DOHH2 (cell line): ENCODE results near the gene TEX51.

Source experiments
- H3F3A ChIP-seq: fragments of 200-600 bp; sonication (generic), shearing (Covaris generic); 2 replicates; pipeline ENCODE4 v1.6.0; 2016; ENCODE audit warnings: antibody characterized with exemption, mild to moderate bottlenecking; ENCODE audit not compliant: control insufficient read depth, insufficient read depth
- H3K27ac ChIP-seq: fragments of 200-600 bp; sonication (generic); 2 replicates; pipeline ENCODE4 v1.5.1; 2014; ENCODE audit warnings: low read depth, mild to moderate bottlenecking, low read length, moderate library complexity
- H3K27me3 ChIP-seq: fragments of 200-600 bp; sonication (generic); 2 replicates; pipeline ENCODE4 v1.6.1; 2014; ENCODE audit warnings: mild to moderate bottlenecking, low read length, mixed read lengths; ENCODE audit not compliant: control insufficient read depth
- H3K36me3 ChIP-seq: fragments of 200-600 bp; sonication (generic); 2 replicates; pipeline ENCODE4 v1.6.1; 2014; ENCODE audit warnings: mild to moderate bottlenecking, low read length, moderate library complexity, mixed read lengths; ENCODE audit not compliant: control insufficient read depth
- H3K4me1 ChIP-seq: fragments of 200-600 bp; sonication (generic); 2 replicates; pipeline ENCODE4 v1.6.1; 2014; ENCODE audit warnings: mild to moderate bottlenecking, low read length, mixed read lengths; ENCODE audit not compliant: control insufficient read depth
- H3K4me2 ChIP-seq: fragments of 200-600 bp; sonication (generic); 2 replicates; pipeline ENCODE4 v1.6.0; 2014; ENCODE audit warnings: mild to moderate bottlenecking, low read length, moderate library complexity
- H3K4me3 ChIP-seq: fragments of 200-600 bp; sonication (generic); 2 replicates; pipeline ENCODE4 v1.5.1; 2014; ENCODE audit warnings: mild to moderate bottlenecking, low read length, mixed read lengths
- H3K79me2 ChIP-seq: fragments of 200-600 bp; sonication (generic); 2 replicates; pipeline ENCODE4 v1.6.1; 2014; ENCODE audit warnings: mild to moderate bottlenecking, low read length, mixed read lengths; ENCODE audit not compliant: control insufficient read depth
- H3K9me2 ChIP-seq: fragments of 200-600 bp; sonication (generic); replicated peaks from 2 replicates; pipeline ENCODE4 v1.6.1; 2014; ENCODE audit warnings: mild to moderate bottlenecking, low read length, mixed read lengths; ENCODE audit not compliant: control insufficient read depth
- H3K9me3 ChIP-seq: fragments of 200-600 bp; sonication (generic); 2 replicates; pipeline ENCODE4 v1.6.1; 2014; ENCODE audit warnings: antibody characterized with exemption, low read length, mixed read lengths; ENCODE audit not compliant: control insufficient read depth, insufficient read depth
- H4K20me1 ChIP-seq: fragments of 200-600 bp; sonication (generic); 2 replicates; pipeline ENCODE4 v1.6.0; 2014; ENCODE audit warnings: low read depth, mild to moderate bottlenecking, antibody characterized with exemption, low read length, moderate library complexity; ENCODE audit not compliant: control insufficient read depth, insufficient read depth
- EZH2phosphoT487 ChIP-seq: fragments of 200-600 bp; sonication (generic); IDR thresholded peaks from 2 replicates; pipeline ENCODE4 v1.6.1; 2017; ENCODE audit warnings: borderline replicate concordance, mild to moderate bottlenecking, antibody characterized with exemption, low read length, moderate library complexity, mixed read lengths
- TF ChIP-seq, protein P1 (sequence below): fragments of 200-600 bp; sonication (generic); IDR thresholded peaks from one replicate; pipeline ENCODE4 v1.5.1; 2014; ENCODE audit warnings: antibody characterized with exemption, mild to moderate bottlenecking, low read depth, low read length; ENCODE audit not compliant: poor library complexity, severe bottlenecking

TEX51 gene

DNA sequence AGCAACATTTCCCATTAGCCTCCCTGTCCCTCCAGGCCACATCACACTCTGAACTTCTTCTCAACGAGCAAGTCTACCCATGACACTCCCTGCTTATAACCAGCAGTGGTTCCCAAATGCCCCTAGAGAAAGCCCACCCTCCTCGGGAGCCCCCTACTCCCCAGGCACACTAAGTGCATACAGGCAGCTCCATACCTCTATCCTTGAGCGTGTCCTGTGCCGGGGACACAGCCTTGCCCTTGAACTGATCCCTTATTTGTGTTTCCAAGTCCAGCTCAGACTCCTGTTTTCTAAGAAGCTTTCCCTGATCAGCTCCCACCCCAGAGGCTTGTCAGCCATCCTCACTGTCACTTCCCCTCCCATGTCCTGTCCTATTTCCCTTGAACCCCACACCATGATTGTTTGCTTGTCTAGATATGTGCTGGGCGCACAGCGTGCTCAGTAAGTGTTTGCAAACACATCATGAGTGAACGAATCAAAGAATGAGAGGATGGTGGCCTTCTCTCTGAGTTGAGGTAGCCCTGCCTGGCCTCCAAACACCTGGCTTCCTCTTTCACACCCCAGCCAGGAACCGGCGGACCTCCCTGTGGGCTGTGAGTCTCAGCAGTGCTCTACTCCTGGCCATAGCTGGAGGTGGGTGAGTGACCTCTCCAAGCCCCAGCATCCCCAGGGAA, 2.1 kb downstream of the TEX51 start:
- Histone ChIP-seq H3K36me3 (no peaks in the 10 kb centered on the region), H3K79me2 (no peaks in the 10 kb centered on the region), H3K27me3 (no peaks in the 10 kb centered on the region), H4K20me1 (no peaks in the 10 kb centered on the region), H3K4me1 (peaks cover 44% of the 10 kb centered on the region), H3K4me3 (no peak overlapping the region), H3K9me2 (no peaks in the 10 kb centered on the region), H3K4me2 (no peak overlapping the region), H3F3A (peaks cover 3% of the 10 kb centered on the region; the same call in 1 of the 2 replicates), H3K9me3 (0 out of 2 replicates have a peak, but pooled peaks cover 3% of the 10 kb centered on the region), H3K27ac (no peak overlapping the region)
- no peak for TF ChIP-seq EZH2phosphoT487
- TF ChIP-seq, protein P1, sequence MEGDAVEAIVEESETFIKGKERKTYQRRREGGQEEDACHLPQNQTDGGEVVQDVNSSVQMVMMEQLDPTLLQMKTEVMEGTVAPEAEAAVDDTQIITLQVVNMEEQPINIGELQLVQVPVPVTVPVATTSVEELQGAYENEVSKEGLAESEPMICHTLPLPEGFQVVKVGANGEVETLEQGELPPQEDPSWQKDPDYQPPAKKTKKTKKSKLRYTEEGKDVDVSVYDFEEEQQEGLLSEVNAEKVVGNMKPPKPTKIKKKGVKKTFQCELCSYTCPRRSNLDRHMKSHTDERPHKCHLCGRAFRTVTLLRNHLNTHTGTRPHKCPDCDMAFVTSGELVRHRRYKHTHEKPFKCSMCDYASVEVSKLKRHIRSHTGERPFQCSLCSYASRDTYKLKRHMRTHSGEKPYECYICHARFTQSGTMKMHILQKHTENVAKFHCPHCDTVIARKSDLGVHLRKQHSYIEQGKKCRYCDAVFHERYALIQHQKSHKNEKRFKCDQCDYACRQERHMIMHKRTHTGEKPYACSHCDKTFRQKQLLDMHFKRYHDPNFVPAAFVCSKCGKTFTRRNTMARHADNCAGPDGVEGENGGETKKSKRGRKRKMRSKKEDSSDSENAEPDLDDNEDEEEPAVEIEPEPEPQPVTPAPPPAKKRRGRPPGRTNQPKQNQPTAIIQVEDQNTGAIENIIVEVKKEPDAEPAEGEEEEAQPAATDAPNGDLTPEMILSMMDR = no peak

DNA sequence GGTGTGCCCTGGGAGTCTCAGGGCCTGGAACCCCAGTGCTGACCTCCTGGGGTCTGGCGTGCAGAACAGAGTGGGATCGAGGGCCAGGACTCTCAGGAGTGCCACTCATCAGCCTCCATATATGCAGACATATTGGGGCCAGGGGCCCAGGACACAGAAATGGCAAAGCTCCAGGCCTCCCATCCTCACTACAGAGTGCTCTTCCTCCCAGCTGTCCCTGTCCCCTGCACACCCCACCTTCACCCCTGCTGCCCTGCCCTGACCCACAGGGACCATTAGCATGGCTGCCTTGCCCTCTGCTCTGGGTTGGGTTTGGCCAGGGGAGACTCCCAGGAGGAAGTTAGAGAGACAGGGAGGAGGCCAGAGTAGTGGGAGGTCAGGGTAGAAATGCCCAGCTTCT, 2.8 kb downstream of the TEX51 start:
- Histone ChIP-seq H3K27me3 (peaks cover 1% of the 10 kb centered on the region; the same call in 1 of the 2 replicates), H3K4me2 (no peak overlapping the region), H3F3A (peaks cover 3% of the 10 kb centered on the region; the same call in 1 of the 2 replicates), H3K79me2 (no peaks in the 10 kb centered on the region), H3K4me1 (peaks cover 51% of the 10 kb centered on the region), H3K9me2 (no peaks in the 10 kb centered on the region), H3K9me3 (0 out of 2 replicates have a peak, but pooled peaks cover 3% of the 10 kb centered on the region), H3K4me3 (no peak overlapping the region), H4K20me1 (no peaks in the 10 kb centered on the region), H3K27ac (no peak overlapping the region), H3K36me3 (no peaks in the 10 kb centered on the region)
- no peak for TF ChIP-seq EZH2phosphoT487
- TF ChIP-seq, protein P1 = no peak

DNA sequence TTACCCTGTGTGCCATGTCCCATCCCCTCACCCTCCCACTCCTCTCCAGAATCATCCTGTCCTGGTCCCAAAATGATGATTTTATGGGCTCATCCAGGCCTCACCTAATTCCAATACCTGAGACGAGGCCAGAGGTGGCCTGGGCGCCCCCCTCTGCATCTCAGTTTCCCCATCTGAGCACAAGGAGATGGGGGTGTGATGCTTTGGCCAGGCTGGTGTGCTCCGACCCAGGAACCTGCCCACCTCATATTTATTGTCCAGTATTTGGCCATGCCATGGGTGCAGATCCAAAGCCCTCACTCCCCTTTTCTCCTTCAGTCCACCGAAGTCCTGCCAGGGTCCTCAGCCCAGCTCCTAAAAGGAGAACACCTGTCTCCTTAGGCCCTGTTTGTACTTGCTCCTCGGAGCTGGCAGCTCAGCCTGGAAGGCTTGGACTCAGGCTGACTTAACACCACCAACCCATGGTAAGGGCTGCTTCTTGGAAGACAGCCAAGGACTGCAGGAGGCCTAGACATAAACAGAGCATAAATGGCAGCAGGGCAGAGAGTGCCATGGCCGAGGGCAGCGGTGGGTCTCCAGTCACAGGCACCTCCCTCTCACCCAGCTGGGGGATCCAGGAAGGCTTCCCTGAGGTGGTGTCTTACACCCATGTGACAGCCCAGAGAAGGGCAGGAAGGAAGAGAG, 3.6 kb downstream of the TEX51 start:
- Histone ChIP-seq H3K4me1 (peaks cover 59% of the 10 kb centered on the region), H3K79me2 (no peaks in the 10 kb centered on the region), H3K9me3 (0 out of 2 replicates have a peak, but pooled peaks cover 3% of the 10 kb centered on the region), H3K36me3 (no peaks in the 10 kb centered on the region), H3K4me3 (no peak overlapping the region), H4K20me1 (no peaks in the 10 kb centered on the region), H3K4me2 (no peak overlapping the region), H3F3A (peaks cover 3% of the 10 kb centered on the region; the same call in 1 of the 2 replicates), H3K27ac (no peak overlapping the region), H3K9me2 (no peaks in the 10 kb centered on the region), H3K27me3 (peaks cover 3% of the 10 kb centered on the region; the same call in 1 of the 2 replicates)
- no peak for TF ChIP-seq EZH2phosphoT487
- TF ChIP-seq, protein P1 = no peak
